Upper lobe of left lung (tissue), 6 donors: ENCODE data around the gene SCAND1. TPM values are rescaled to one million over a fixed set of nuclear protein-coding genes. Genes with fewer than 3 reads are reported as not detected.
"Not testable (repeated sequence)": the region's sequence is repeated elsewhere in the genome, so short reads cannot be mapped to it uniquely, and the experiment has no call there.

Experiments
- ATAC-seq, 2 donors: fragments of 200-7000 bp; cut with Tn5 transposase; one replicate each; pipeline ENCODE4 v1.9.1; 2022; ENCODE audit warnings: mild to moderate bottlenecking in 2 of 2, moderate library complexity in 2 of 2; ENCODE audit not compliant: low FRiP score in 2 of 2
- DNase-seq, 2 donors: peaks; one replicate each; pipeline ENCODE4 v3.0.0-alpha.2; 2019 to 2020
- H3K27ac ChIP-seq, 4 donors: fragments of 200-600 bp; sonication (generic); one replicate each; pipeline ENCODE4 v1.5.1; 2016 to 2019
- H3K27me3 ChIP-seq, 4 donors: fragments of 200-600 bp; sonication (generic); one replicate each; pipeline ENCODE4 v1.5.1; 2017 to 2019
- H3K36me3 ChIP-seq, 4 donors: fragments of 200-600 bp; sonication (generic); one replicate each; pipeline ENCODE4 v1.5.1; 2016 to 2019
- H3K4me1 ChIP-seq, 4 donors: fragments of 200-600 bp; sonication (generic); one replicate each; pipeline ENCODE4 v1.5.1; 2018 to 2019
- H3K4me3 ChIP-seq, 4 donors: fragments of 200-600 bp; sonication (generic); one replicate each; pipeline ENCODE4 v1.5.1; 2017 to 2019; ENCODE audit warnings: mild to moderate bottlenecking in 2 of 4, moderate library complexity in 1 of 4
- H3K9me3 ChIP-seq, 4 donors: fragments of 200-600 bp; sonication (generic); one replicate each; pipeline ENCODE4 v1.5.1; 2018 to 2019
- EP300 ChIP-seq, 4 donors: sonication (generic); formaldehyde crosslinking; IDR thresholded peaks; one replicate each; pipeline ENCODE4 v1.5.1; 2017; ENCODE audit warnings: antibody characterized with exemption in 4 of 4, control low read depth in 2 of 4
- POLR2A ChIP-seq, 4 donors: fragments of 450-650 bp; IDR thresholded peaks; one replicate each; pipeline ENCODE4 v1.5.1; 2016 to 2017; ENCODE audit warnings: antibody characterized with exemption in 4 of 4, mild to moderate bottlenecking in 2 of 4
- POLR2AphosphoS5 ChIP-seq, 2 donors: sonication (generic); formaldehyde crosslinking; IDR thresholded peaks; one replicate each; pipeline ENCODE4 v1.5.1; 2017; ENCODE audit warnings: antibody characterized with exemption in 2 of 2
- WGBS, 2 donors: methylation state at CpG; one replicate each; pipeline ENCODE4 v1.1.5; 2017 to 2018; 5-methylcytosine and 5-hydroxymethylcytosine counted together
- total RNA-seq, 6 donors: library from RNA; depleted of rRNA in 4 of 6; stranded (reverse); fragments of >200 nt in 4 of 6; gene quantifications; one replicate each; pipeline versions ENCODE4 v1.1.0 to v1.2.1, GENCODE V29; 2016 to 2021
- TF ChIP-seq, protein P1 (sequence below), 6 experiments: fragments of 450-650 bp in 4 of 6; fragments of 200-600 bp in 2 of 6; sonication (generic) in 2 of 6; IDR thresholded peaks; one replicate each; pipeline ENCODE4 v1.5.1; 2016 to 2019; ENCODE audit warnings: antibody characterized with exemption in 6 of 6
- donor health status: DM: no; HTN: no; CAD: no; lungs with moderate emphysema.
- donor health status: DM: no; HTN: yes; CAD: no; lungs with severe emphysema.

SCAND1 gene
- total RNA-seq, 6 donors from 2014 or later, result 51.1 to 143 (median 84.5) TPM

DNA sequence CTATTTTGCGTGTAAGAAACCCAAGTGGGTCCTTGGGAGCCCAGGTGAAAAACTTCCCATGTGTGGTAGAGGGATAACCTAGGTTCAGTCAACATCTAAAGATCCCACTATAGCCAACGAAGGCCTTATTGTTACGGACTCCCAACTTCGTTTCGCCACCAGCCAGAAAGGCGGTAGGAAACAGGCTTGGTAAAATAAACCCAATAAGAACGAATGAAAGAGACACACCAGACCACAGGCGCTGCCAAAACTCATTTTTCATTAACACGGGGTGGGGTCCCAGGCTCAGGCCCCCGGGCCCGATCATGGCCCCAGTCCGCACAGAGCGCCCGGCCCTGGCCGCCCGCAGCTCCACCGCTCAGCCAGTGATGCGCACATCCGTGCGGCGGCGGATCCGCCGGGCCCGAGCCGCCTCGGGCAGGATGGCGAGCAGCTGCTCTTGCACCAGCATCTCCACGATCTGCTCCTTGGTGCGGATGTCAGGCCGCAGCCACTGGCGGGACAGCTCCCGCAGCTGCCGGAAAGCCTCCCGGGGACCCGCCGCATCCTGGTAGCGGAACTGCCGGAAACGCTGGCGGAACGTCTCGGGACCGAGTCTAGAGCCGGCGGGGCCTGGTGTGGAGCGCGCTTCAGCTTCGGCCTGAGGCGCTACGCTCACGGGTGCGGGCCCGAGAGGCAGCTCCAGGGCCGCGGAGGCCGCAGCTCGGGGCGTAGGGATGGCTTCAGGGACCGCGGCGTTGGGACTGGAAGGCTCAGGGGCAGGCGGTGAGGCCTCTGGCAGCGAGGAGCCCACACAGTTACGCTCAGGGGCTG lies 709 bp downstream of the SCAND1 start:
- peaks cover 22 to 31% (median 22%) of the 10 kb centered on the region in 4 donors for H3K4me1 ChIP-seq
- TF ChIP-seq, protein P1, sequence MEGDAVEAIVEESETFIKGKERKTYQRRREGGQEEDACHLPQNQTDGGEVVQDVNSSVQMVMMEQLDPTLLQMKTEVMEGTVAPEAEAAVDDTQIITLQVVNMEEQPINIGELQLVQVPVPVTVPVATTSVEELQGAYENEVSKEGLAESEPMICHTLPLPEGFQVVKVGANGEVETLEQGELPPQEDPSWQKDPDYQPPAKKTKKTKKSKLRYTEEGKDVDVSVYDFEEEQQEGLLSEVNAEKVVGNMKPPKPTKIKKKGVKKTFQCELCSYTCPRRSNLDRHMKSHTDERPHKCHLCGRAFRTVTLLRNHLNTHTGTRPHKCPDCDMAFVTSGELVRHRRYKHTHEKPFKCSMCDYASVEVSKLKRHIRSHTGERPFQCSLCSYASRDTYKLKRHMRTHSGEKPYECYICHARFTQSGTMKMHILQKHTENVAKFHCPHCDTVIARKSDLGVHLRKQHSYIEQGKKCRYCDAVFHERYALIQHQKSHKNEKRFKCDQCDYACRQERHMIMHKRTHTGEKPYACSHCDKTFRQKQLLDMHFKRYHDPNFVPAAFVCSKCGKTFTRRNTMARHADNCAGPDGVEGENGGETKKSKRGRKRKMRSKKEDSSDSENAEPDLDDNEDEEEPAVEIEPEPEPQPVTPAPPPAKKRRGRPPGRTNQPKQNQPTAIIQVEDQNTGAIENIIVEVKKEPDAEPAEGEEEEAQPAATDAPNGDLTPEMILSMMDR (IDR thresholded peaks at IDR 0.05), result no peak
- peak overlapping the region; percentile 98 to 100 (median 100) for H3K27ac ChIP-seq
- H3K9me3 ChIP-seq, result no peaks in the 10 kb centered on the region
- WGBS, 2 donors, result 2 to 8% methylated on average over 10 to 59 of the region's 65 CpGs
- H3K4me3 ChIP-seq, result peak overlapping the region; percentile 58 to 98 (median 87)
- H3K36me3 ChIP-seq, result peaks cover 0 to 9% (median 0%) of the 10 kb centered on the region in 4 donors
- H3K27me3 ChIP-seq, result no peaks in the 10 kb centered on the region
- DNase-seq, result peak; percentile 43 to 91
- peak; percentile 71 to 72 for ATAC-seq

DNA sequence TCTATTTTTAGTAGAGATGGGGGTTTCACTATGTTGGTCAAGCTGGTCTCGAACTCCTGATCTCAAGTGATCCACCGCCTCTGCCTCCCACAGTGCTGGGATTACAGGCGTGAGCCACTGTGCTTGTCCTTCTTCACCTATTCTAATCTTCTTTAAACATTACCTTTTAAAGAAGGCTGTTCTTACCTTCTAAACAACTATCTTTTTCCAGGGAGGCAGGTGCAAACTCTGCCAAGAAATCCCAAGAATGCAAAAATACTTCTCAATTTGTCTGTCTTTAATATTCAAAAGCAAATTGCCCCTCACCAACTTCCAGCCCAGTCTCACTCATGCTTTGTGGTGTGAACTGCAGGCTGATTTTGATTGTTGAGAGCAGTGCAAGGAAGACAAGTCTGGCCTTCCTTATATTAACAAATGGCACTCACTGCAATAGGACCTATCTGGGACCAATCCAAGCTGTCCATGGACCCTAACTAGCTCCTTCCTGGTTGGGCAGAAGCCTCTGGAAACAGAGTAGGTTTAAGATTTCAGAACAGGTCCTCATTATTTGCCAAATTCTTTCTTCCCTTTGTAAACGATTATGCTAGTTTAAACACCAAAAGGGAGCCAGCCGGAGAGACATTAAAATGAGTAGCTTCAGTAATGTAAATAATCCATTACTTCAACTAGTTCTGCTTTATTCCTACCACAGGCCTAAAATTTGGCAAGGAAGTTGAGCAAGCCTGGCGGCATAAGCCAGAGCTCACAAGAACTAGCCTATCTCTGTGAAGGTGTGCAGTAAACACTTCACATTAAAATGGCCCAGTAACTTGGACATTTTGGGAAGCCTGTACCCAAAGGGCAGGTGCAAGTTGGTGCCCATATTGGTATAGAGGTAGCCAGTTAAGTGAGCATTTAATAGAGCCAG lies 1.6 kb downstream of the SCAND1 start:
- ATAC-seq (no peak), DNase-seq (peak in 1 of 2 donors; percentile 36)
- no peak for TF ChIP-seq EP300 (IDR thresholded peaks at IDR 0.05)
- H3K4me1 ChIP-seq, result peaks cover 22 to 31% (median 22%) of the 10 kb centered on the region in 4 donors
- H3K27me3 ChIP-seq, result no peaks in the 10 kb centered on the region
- no peaks in the 10 kb centered on the region for H3K9me3 ChIP-seq
- WGBS, 2 donors, result 51 to 52% methylated on average over 6 of the region's 6 CpGs
- peak overlapping the region; percentile 98 to 100 (median 100) for H3K27ac ChIP-seq
- H3K36me3 ChIP-seq, result peaks cover 0 to 17% (median 3%) of the 10 kb centered on the region in 4 donors
- H3K4me3 ChIP-seq, result peak overlapping the region; percentile 58 to 98 (median 87)

DNA sequence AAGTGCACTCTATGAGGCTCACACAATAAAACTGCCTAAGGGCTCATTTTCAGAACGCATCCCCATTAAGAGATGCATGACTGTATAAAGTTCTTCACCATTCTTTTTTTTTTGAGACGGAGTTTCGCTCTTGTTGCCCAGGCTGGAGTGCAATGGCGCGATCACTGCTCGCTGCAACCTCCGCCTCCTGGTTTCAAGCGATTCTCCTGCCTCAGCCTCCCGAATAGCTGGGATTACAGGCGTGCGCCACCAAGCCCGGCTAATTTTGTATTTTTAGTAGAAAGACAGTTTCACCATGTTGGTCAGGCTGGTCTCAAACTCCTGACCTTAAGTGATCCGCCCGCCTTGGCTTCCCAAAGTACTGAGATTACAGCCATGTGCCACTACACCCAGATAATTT lies 2.2 kb downstream of the SCAND1 start:
- Histone ChIP-seq H3K36me3 (peaks cover 0 to 24% (median 6%) of the 10 kb centered on the region in 4 donors), H3K27ac (peak overlapping the region in 2 of 4 donors; percentile 98 to 99), H3K4me1 (peaks cover 22 to 31% (median 22%) of the 10 kb centered on the region in 4 donors), H3K4me3 (peak overlapping the region in 1 of 4 donors; percentile 88)
- not testable (repeated sequence) for ATAC-seq, H3K27me3 ChIP-seq, H3K9me3 ChIP-seq, DNase-seq
- 98 to 100% methylated on average over 14 of the region's 14 CpGs for WGBS, 2 donors

DNA sequence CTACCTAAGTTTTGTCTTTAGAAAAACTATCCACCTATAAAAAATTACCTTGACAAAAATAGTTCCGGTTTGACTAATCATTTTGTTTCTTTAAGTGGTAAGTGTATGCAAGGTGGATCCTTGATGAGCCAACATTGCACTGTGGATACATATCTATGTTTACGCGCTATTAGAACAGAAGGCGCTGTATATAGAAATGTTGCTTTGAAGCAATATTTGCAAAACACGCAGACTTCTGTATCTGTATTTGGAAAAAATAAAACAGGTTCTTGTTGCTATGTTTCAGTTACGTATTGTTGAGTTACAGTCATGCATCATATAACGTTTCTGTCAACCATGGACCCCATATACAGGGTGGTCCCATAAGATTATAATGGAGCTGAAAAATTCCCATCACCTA lies 4.2 kb downstream of the SCAND1 start:
- no peak for TF ChIP-seq EP300 (IDR thresholded peaks at IDR 0.05)
- TF ChIP-seq POLR2A (IDR thresholded peaks at IDR 0.05), result no peak
- no peak for TF ChIP-seq POLR2AphosphoS5 (IDR thresholded peaks at IDR 0.05)
- TF ChIP-seq, protein P1 (IDR thresholded peaks at IDR 0.05), result no peak
- DNase-seq (no peak), ATAC-seq (no peak)
- Histone ChIP-seq H3K4me3 (no peak overlapping the region), H3K9me3 (no peaks in the 10 kb centered on the region), H3K27me3 (no peaks in the 10 kb centered on the region), H3K36me3 (peaks cover 0 to 34% (median 12%) of the 10 kb centered on the region in 4 donors), H3K27ac (no peak overlapping the region), H3K4me1 (peaks cover 17 to 22% (median 18%) of the 10 kb centered on the region in 4 donors)
- 95% methylated on average over 7 of the region's 7 CpGs for WGBS, 2 donors

DNA sequence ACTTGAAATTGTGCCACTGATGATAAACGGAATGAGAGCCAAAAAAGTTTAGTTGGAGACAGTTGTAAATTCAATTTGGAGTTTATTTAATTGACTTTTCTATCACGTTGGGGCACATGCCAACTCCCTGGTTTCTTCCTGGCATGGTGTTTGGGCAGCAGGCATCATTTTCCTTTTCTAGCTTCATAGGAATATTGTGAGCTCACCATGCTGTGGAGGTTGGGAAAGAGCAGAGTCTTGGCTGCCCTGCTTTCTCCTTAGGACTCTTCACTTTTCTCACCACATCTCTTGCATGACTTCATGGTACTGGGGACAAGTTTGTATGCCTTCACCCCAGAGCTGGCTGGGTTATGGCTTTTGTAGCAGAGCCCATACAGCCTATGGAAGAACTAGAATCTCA lies 6.4 kb downstream of the SCAND1 start:
- H3K4me1 ChIP-seq, result peaks cover 11 to 13% (median 12%) of the 10 kb centered on the region in 4 donors
- DNase-seq (no peak), ATAC-seq (no peak)
- peaks cover 0 to 54% (median 28%) of the 10 kb centered on the region in 4 donors for H3K36me3 ChIP-seq
- no peaks in the 10 kb centered on the region for H3K9me3 ChIP-seq
- no peaks in the 10 kb centered on the region for H3K27me3 ChIP-seq
- no peak overlapping the region for H3K4me3 ChIP-seq
- no peak for TF ChIP-seq EP300 (IDR thresholded peaks at IDR 0.05)
- TF ChIP-seq POLR2AphosphoS5 (IDR thresholded peaks at IDR 0.05), result no peak
- TF ChIP-seq, protein P1 (IDR thresholded peaks at IDR 0.05), result no peak
- H3K27ac ChIP-seq, result no peak overlapping the region
- 79 to 92% methylated on average over 2 of the region's 2 CpGs for WGBS, 2 donors
